AG04450 (cell line): ENCODE data around the gene AP3S1. TPM values are rescaled to one million over a fixed set of nuclear protein-coding genes. Genes with fewer than 3 reads are reported as not detected.

Experiments
- CTCF ChIA-PET: fragments of 300-600, 350-600 bp; formaldehyde crosslinking; extraction: SDS; loops from one replicate; lab custom pipeline; 2022; ENCODE audit warnings: antibody characterized with exemption, inconsistent platforms; lab: Charles Lee
- POLR2A ChIA-PET: fragments of 350-600 bp; formaldehyde crosslinking; extraction: SDS; loops from one replicate; lab custom pipeline; 2021; ENCODE audit warnings: antibody characterized with exemption, inconsistent platforms; lab: Yijun Ruan, JAX
- DNase-seq: peaks from one replicate; pipeline ENCODE4 v3.0.0-alpha.2; 2011; ENCODE audit warnings: low read depth, low spot score
- H3K27ac ChIP-seq: one replicate; pipeline ENCODE4 v1.5.1; 2012; ENCODE audit warnings: low read depth, low read length, control low read depth
- H3K27me3 ChIP-seq: one replicate; pipeline ENCODE4 v1.6.0; 2012; ENCODE audit warnings: low read length; ENCODE audit not compliant: control insufficient read depth, insufficient read depth
- H3K4me3 ChIP-seq: 2 replicates; pipeline ENCODE4 v1.5.1; 2011; ENCODE audit warnings: mild to moderate bottlenecking, low read depth, low read length, control low read depth
- H3K9me3 ChIP-seq: 2 replicates; pipeline ENCODE4 v1.5.1; 2012; ENCODE audit warnings: low read length; ENCODE audit not compliant: control insufficient read depth, insufficient read depth
- CTCF ChIP-seq: IDR thresholded peaks from 2 replicates; pipeline ENCODE4 v1.5.1; 2011; ENCODE audit warnings: low read depth, low read length, control low read depth, inconsistent platforms
- polyA plus RNA-seq: library from polyadenylated mRNA; depleted of rRNA; stranded (reverse); fragments of >200 nt; gene quantifications from 2 replicates; pipeline ENCODE4 v1.2.3, GENCODE V29; 2011

Gene AP3S1
- polyA plus RNA-seq, 1 experiment = 171 TPM

- ChIA-PET POLR2A (no interaction called here), CTCF (no interaction called here)
- no peaks in the 10 kb centered on the region for H3K9me3 ChIP-seq
- H3K27ac ChIP-seq = no peak overlapping the region
- H3K27me3 ChIP-seq = no peaks in the 10 kb centered on the region
- H3K4me3 ChIP-seq = no peak overlapping the region
- TF ChIP-seq CTCF = no peak
- no peak for DNase-seq
Measured at GRCh38 chr5:115847290-115847689, 5.6 kb downstream of the AP3S1 start.

DNA sequence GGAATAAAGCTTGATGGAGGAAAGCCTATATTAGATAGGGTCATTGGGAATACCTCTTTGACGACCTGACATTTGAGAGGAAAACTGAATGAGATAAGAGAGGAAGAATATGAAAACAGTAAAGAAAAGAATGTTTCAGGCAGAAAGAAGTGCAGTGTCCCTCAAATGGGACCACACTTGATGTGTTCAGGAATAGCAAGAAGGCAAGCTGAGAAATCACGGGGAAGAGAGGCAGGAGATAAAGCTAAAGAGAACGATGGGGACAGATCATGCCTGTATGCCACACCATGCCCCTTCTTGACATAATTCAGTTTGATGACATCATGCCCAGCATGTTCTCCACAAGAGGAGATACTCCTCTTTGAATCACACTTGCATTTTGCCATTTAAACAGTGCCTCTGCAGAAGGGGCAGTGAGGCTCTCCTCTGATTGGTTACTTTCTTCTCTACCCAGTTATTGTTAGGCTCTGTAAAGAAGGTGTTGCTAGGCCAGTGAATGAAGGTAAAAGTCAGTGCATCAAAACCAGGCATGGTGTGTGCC lies 7.6 kb downstream of the AP3S1 start:
- Histone ChIP-seq H3K27me3 (no peaks in the 10 kb centered on the region), H3K27ac (no peak overlapping the region), H3K9me3 (no peaks in the 10 kb centered on the region), H3K4me3 (no peak overlapping the region)
- no peak for DNase-seq
- no peak for TF ChIP-seq CTCF
- ChIA-PET POLR2A (no interaction called here), CTCF (no interaction called here)

DNA sequence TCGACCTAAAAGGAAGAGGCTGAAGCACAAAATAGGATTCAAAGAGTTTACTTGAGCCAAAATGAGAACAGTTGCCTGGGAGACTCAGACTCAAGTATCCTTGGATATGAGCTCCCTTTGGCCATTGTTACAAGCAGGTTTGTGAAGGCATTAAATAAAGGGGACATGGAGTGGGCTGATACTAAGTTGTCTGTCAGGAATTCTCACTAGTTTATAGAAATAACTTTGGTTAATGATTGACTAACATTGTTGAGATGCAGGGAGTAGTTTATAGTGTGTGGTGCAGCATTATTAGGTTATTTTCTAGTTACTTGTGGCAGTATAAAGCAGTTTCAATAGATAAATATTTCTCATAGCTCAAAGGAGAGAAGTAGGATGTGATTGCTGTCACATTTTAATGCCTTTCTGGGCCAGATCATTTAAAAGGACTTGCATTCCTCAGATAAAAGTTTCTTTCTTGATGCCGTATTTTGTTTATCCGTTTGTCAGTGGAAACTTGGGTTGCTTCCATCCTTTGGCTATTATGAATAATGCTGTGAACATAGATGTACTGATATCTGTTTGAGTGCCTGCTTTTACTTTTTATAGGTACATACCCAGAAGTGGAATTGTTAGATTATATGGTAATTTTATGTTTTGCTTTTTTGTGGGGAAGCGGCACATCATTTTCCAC lies 9.1 kb downstream of the AP3S1 start:
- H3K4me3 ChIP-seq = no peak overlapping the region
- no peak overlapping the region for H3K27ac ChIP-seq
- no peak for DNase-seq
- no peaks in the 10 kb centered on the region for H3K9me3 ChIP-seq
- CTCF ChIA-PET = interaction anchor here (0.6 to 1.2 kb wide), 2 partner anchors 19 to 21 kb away, joined by 4 read pairs; no protein-coding TSS in a partner anchor
- POLR2A ChIA-PET = no interaction called here
- TF ChIP-seq CTCF = no peak
- no peaks in the 10 kb centered on the region for H3K27me3 ChIP-seq

- POLR2A ChIA-PET = no interaction called here
- DNase-seq = no peak
- Histone ChIP-seq H3K9me3 (no peaks in the 10 kb centered on the region), H3K27ac (no peak overlapping the region), H3K27me3 (no peaks in the 10 kb centered on the region), H3K4me3 (no peak overlapping the region)
- no peak for TF ChIP-seq CTCF
- CTCF ChIA-PET = no interaction called here
Measured at GRCh38 chr5:115854139-115854538, 12.4 kb downstream of the AP3S1 start.

DNA sequence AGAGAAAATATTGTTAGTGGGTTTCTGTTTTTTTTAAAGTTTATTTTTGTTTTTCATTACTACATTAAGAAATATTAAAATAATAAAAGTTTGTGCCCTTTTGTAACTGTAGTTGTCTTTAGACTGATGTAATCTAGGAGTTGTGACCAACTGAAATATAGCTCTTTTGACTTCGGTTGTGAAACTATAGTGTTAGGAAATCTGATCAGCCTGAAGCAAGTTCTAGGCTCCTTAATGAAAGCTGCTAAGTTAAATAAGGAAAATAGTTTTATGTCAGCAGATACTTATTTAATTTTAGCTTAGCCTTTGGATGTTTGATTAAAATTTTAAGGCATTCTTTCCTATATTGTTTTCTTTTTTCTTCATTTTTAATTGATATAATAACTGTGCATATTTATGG lies 14.2 kb downstream of the AP3S1 start:
- POLR2A ChIA-PET = interaction anchor here (0.6 kb wide), 1 partner anchor 40 kb away, joined by 4 read pairs; the partner anchor contains the start of gene CDO1
- Histone ChIP-seq H3K4me3 (no peak overlapping the region), H3K9me3 (no peaks in the 10 kb centered on the region), H3K27me3 (no peaks in the 10 kb centered on the region), H3K27ac (no peak overlapping the region)
- DNase-seq = no peak
- CTCF ChIA-PET = interaction anchor here (0.6 to 1.2 kb wide), 4 partner anchors 12 to 226 kb away, joined by 3 to 5 read pairs (median 4); no protein-coding TSS in a partner anchor
- no peak for TF ChIP-seq CTCF
